Mucosa of rectum (tissue), 2 donors: ENCODE results near the gene EDAR.
A peak's percentile ranks its signal among the peaks of the same experiment; 100 is the strongest.

Source experiments
- H3K27ac ChIP-seq, 2 donors: one replicate each; pipeline ENCODE4 v1.7.0; 2013; ENCODE audit warnings: inconsistent platforms in 2 of 2, low read depth in 2 of 2, low read length in 2 of 2
- H3K27me3 ChIP-seq, 2 donors: one replicate each; pipeline ENCODE4 v1.7.0; 2013; ENCODE audit warnings: low read length in 2 of 2; ENCODE audit not compliant: control insufficient read depth in 2 of 2, insufficient read depth in 2 of 2
- H3K36me3 ChIP-seq, 2 donors: one replicate each; pipeline ENCODE4 v1.7.0; 2013; ENCODE audit warnings: low read length in 2 of 2; ENCODE audit not compliant: control insufficient read depth in 2 of 2, insufficient read depth in 2 of 2
- H3K4me1 ChIP-seq, 2 donors: one replicate each; pipeline ENCODE4 v1.7.0; 2013; ENCODE audit warnings: low read length in 2 of 2, mild to moderate bottlenecking in 1 of 2; ENCODE audit not compliant: control insufficient read depth in 2 of 2, insufficient read depth in 2 of 2
- H3K4me3 ChIP-seq, 2 donors: one replicate each; pipeline ENCODE4 v1.7.0; 2013; ENCODE audit warnings: low read length in 2 of 2
- H3K9ac ChIP-seq, 2 donors: one replicate each; pipeline ENCODE4 v1.7.0; 2013; ENCODE audit warnings: low read length in 2 of 2, low read depth in 1 of 2, mild to moderate bottlenecking in 1 of 2
- H3K9me3 ChIP-seq, 2 donors: one replicate each; pipeline ENCODE4 v1.7.0; 2013; ENCODE audit warnings: low read length in 2 of 2; ENCODE audit not compliant: control insufficient read depth in 2 of 2
- donor health status: healthy.
- donor health status: Normal muscosa, but diverticular disease.

Gene EDAR

DNA sequence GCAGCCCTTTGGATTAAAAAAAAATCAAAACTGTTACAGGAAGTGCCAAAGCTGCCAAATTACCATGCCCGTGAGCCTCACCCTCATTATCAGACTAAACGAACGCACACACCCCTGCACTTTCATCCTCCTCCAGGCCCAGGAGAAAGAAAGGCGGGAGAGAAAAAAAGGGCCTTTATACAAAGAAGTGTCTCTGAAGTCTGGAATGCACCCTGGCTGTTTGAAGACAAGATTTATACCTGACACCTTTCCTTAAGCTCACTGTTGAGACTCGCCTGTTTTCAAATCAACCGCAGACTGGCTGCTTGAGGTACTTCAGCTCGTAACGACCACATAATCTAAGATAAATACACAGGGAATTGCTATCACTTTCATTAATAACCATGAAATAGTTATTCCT, 31.0 kb downstream of the EDAR start:
- H3K27ac ChIP-seq = peak overlapping the region; percentile 82 to 86
- H3K9ac ChIP-seq = peak overlapping the region in 1 of 2 donors; percentile 60
- H3K36me3 ChIP-seq = no peaks in the 10 kb centered on the region
- no peaks in the 10 kb centered on the region for H3K9me3 ChIP-seq
- no peaks in the 10 kb centered on the region for H3K27me3 ChIP-seq
- no peak overlapping the region for H3K4me3 ChIP-seq
- H3K4me1 ChIP-seq = peaks cover 23 to 26% of the 10 kb centered on the region in 2 donors

DNA sequence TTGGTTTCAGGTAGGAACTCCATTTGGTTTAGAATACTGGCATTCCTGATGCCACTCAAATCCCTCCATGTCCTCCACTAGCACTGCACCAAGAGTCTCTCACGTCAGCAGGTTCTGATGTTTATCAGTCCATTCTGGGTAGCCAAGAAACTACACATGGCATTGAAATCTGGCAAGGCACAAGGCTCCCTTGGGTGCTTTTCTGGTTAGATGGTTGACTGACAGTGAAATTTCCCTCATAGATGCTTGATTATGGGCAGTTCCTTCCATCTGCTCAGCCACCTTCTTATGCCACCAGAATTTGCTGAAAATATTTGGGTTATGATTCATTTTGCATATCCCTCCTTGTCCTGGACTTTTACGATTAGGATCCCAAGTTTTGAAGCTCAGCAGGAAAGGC, 32.6 kb downstream of the EDAR start:
- Histone ChIP-seq H3K4me1 (peaks cover 23 to 26% of the 10 kb centered on the region in 2 donors), H3K4me3 (no peak overlapping the region), H3K9me3 (no peaks in the 10 kb centered on the region), H3K36me3 (no peaks in the 10 kb centered on the region), H3K27ac (no peak overlapping the region), H3K9ac (no peak overlapping the region), H3K27me3 (no peaks in the 10 kb centered on the region)

- Histone ChIP-seq H3K9me3 (no peaks in the 10 kb centered on the region), H3K27me3 (no peaks in the 10 kb centered on the region), H3K9ac (no peak overlapping the region), H3K4me3 (no peak overlapping the region), H3K27ac (no peak overlapping the region), H3K4me1 (peaks cover 0 to 2% of the 10 kb centered on the region in 2 donors), H3K36me3 (no peaks in the 10 kb centered on the region)
Observed at GRCh38 chr2:108950369-108951135, 38.5 kb downstream of the EDAR start.

GRCh38 chr2:108949316-108950239, 39.4 kb downstream of the EDAR start:
- no peaks in the 10 kb centered on the region for H3K36me3 ChIP-seq
- no peak overlapping the region for H3K9ac ChIP-seq
- no peak overlapping the region for H3K4me3 ChIP-seq
- H3K27me3 ChIP-seq = no peaks in the 10 kb centered on the region
- no peak overlapping the region for H3K27ac ChIP-seq
- H3K9me3 ChIP-seq = no peaks in the 10 kb centered on the region
- peaks cover 0 to 2% of the 10 kb centered on the region in 2 donors for H3K4me1 ChIP-seq

- Histone ChIP-seq H3K36me3 (no peaks in the 10 kb centered on the region), H3K4me1 (peaks cover 0 to 2% of the 10 kb centered on the region in 2 donors), H3K27me3 (no peaks in the 10 kb centered on the region), H3K9me3 (no peaks in the 10 kb centered on the region), H3K9ac (no peak overlapping the region), H3K4me3 (no peak overlapping the region), H3K27ac (no peak overlapping the region)
Observed at GRCh38 chr2:108947271-108947907, 41.6 kb downstream of the EDAR start.

- Histone ChIP-seq H3K36me3 (no peaks in the 10 kb centered on the region), H3K4me3 (no peak overlapping the region), H3K27ac (no peak overlapping the region), H3K4me1 (peaks cover 0 to 2% of the 10 kb centered on the region in 2 donors), H3K9me3 (no peaks in the 10 kb centered on the region), H3K27me3 (no peaks in the 10 kb centered on the region), H3K9ac (no peak overlapping the region)
Observed at GRCh38 chr2:108946442-108946841, 42.6 kb downstream of the EDAR start.

- no peaks in the 10 kb centered on the region for H3K9me3 ChIP-seq
- H3K4me1 ChIP-seq = peaks cover 0 to 2% of the 10 kb centered on the region in 2 donors
- H3K4me3 ChIP-seq = no peak overlapping the region
- no peaks in the 10 kb centered on the region for H3K36me3 ChIP-seq
- no peak overlapping the region for H3K9ac ChIP-seq
- H3K27me3 ChIP-seq = no peaks in the 10 kb centered on the region
- no peak overlapping the region for H3K27ac ChIP-seq
Observed at GRCh38 chr2:108945969-108946368, 43.1 kb downstream of the EDAR start.

- Histone ChIP-seq H3K27me3 (no peaks in the 10 kb centered on the region), H3K4me1 (no peaks in the 10 kb centered on the region), H3K9me3 (no peaks in the 10 kb centered on the region), H3K9ac (no peak overlapping the region), H3K27ac (no peak overlapping the region), H3K4me3 (no peak overlapping the region), H3K36me3 (no peaks in the 10 kb centered on the region)
Observed at GRCh38 chr2:108944601-108945331, 44.3 kb downstream of the EDAR start.

DNA sequence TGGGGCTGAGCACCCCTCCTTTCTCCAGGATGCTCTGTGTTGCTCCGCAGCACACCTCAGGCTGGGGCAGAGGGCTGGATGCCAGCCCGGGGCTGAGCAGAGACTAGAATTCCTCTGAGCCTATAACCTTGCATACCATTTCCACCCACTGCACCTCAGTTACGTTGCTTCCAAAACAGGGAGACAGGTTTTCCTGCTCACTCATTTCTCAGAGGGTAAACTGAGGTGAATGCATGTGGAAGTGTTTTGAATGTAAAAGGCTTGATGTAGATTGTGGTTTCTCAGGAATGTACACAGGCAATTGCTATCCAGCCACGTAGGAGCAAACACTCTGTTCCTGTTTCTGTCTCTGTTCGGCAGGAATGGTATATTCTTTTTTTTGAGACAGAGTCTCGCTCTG, 45.3 kb downstream of the EDAR start:
- Histone ChIP-seq H3K9ac (no peak overlapping the region), H3K36me3 (no peaks in the 10 kb centered on the region), H3K27me3 (no peaks in the 10 kb centered on the region), H3K4me1 (no peaks in the 10 kb centered on the region), H3K27ac (no peak overlapping the region), H3K4me3 (no peak overlapping the region), H3K9me3 (no peaks in the 10 kb centered on the region)
